Hepatocyte (in vitro differentiated cells): Measurements from ENCODE around the gene CYP11A1. TPM values are rescaled to one million over a fixed set of nuclear protein-coding genes. Genes with fewer than 3 reads are reported as not detected.

Source experiments
- DNase-seq: peaks from one replicate; pipeline ENCODE4 v3.0.0-alpha.2; 2016; ENCODE audit warnings: low spot score
- H2AFZ ChIP-seq: fragments of 200-600 bp; sonication (generic); 2 replicates; pipeline ENCODE4 v1.6.0; 2016; ENCODE audit warnings: antibody characterized with exemption, mild to moderate bottlenecking
- H3K27ac ChIP-seq: fragments of 200-600 bp; sonication (generic); 2 replicates; pipeline ENCODE4 v1.5.1; 2016; ENCODE audit warnings: mild to moderate bottlenecking
- H3K27me3 ChIP-seq: fragments of 200-600 bp; sonication (generic); 2 replicates; pipeline ENCODE4 v1.6.1; 2016
- H3K36me3 ChIP-seq: fragments of 200-600 bp; sonication (generic); replicated peaks from 2 replicates; pipeline ENCODE4 v1.5.1; 2016; ENCODE audit warnings: low read depth; ENCODE audit not compliant: insufficient read depth
- H3K4me1 ChIP-seq: fragments of 200-600 bp; sonication (generic); 2 replicates; pipeline ENCODE4 v1.5.1; 2016; ENCODE audit warnings: mild to moderate bottlenecking, moderate library complexity; ENCODE audit not compliant: insufficient read depth
- H3K4me2 ChIP-seq: fragments of 200-600 bp; sonication (generic); 2 replicates; pipeline ENCODE4 v1.6.0; 2016
- H3K4me3 ChIP-seq: fragments of 200-600 bp; sonication (generic); 2 replicates; pipeline ENCODE4 v1.5.1; 2016; ENCODE audit warnings: mild to moderate bottlenecking
- H3K79me2 ChIP-seq: fragments of 200-600 bp; sonication (generic); 2 replicates; pipeline ENCODE4 v1.6.0; 2017; ENCODE audit warnings: mild to moderate bottlenecking
- H3K9me2 ChIP-seq: fragments of 200-600 bp; sonication (generic); replicated peaks from 2 replicates; pipeline ENCODE4 v1.6.0; 2017; ENCODE audit warnings: mild to moderate bottlenecking; ENCODE audit not compliant: insufficient read depth
- H3K9me3 ChIP-seq: fragments of 200-600 bp; sonication (generic); 2 replicates; pipeline ENCODE4 v1.5.1; 2016; ENCODE audit warnings: low read depth, mild to moderate bottlenecking
- H4K20me1 ChIP-seq: fragments of 200-600 bp; sonication (generic); 2 replicates; pipeline ENCODE4 v1.6.0; 2016; ENCODE audit warnings: mild to moderate bottlenecking; ENCODE audit not compliant: insufficient read depth, poor library complexity, severe bottlenecking
- CTCF ChIP-seq: fragments of 200-600 bp; sonication (generic); IDR thresholded peaks from 2 replicates; pipeline ENCODE4 v1.5.1; 2016; ENCODE audit warnings: antibody characterized with exemption, mild to moderate bottlenecking; ENCODE audit not compliant: poor library complexity
- EZH2 ChIP-seq: fragments of 200-600 bp; sonication (generic); IDR thresholded peaks from 2 replicates; pipeline ENCODE4 v1.6.1; 2016; ENCODE audit warnings: antibody characterized with exemption, mild to moderate bottlenecking, borderline replicate concordance
- EZH2phosphoT487 ChIP-seq: fragments of 200-600 bp; sonication (generic); IDR thresholded peaks from one replicate; pipeline ENCODE4 v1.6.1; 2018; ENCODE audit warnings: antibody characterized with exemption, mild to moderate bottlenecking, low read depth, moderate library complexity; ENCODE audit not compliant: unreplicated experiment, severe bottlenecking
- WGBS: methylation state at CpG from one replicate; pipeline ENCODE4 v1.1.6; 2016; ENCODE audit warnings: low lambda C conversion rate; ENCODE audit errors: missing lambda C conversion rate; 5-methylcytosine and 5-hydroxymethylcytosine counted together
- polyA plus RNA-seq: library from polyadenylated mRNA; unstranded; fragments of >200 nt; fragmentation: Nextera tagmentation; extraction: Ambion mirVana; gene quantifications from 2 replicates; pipeline ENCODE4 v1.2.1, GENCODE V29; 2016
- total RNA-seq: library from RNA; depleted of rRNA; stranded (reverse); fragments of >200 nt; gene quantifications from 2 replicates; pipeline ENCODE4 v1.2.3, GENCODE V29; 2014

CYP11A1 gene
- total and polyA plus RNA-seq, 2 experiments from 2014 or later, result 0.80 to 2.6 TPM

- Histone ChIP-seq H3K9me2 (no peaks in the 10 kb centered on the region), H3K4me2 (peak overlapping the region; percentile 59), H3K9me3 (no peaks in the 10 kb centered on the region), H3K27me3 (no peaks in the 10 kb centered on the region), H3K4me1 (peaks cover 37% of the 10 kb centered on the region), H3K27ac (peak overlapping the region; percentile 93), H2AFZ (no peak overlapping the region), H4K20me1 (no peaks in the 10 kb centered on the region), H3K4me3 (no peak overlapping the region), H3K36me3 (no peaks in the 10 kb centered on the region), H3K79me2 (no peaks in the 10 kb centered on the region)
- 46% methylated on average over 6 of the region's 8 CpGs for WGBS
- DNase-seq, result peak; percentile 70
- TF ChIP-seq EZH2phosphoT487, result no peak
- TF ChIP-seq EZH2, result no peak
- TF ChIP-seq CTCF, result no peak
Measured at GRCh38 chr15:74317820-74318375, 49.5 kb downstream of the CYP11A1 start.

- Histone ChIP-seq H3K9me2 (no peaks in the 10 kb centered on the region), H3K79me2 (no peaks in the 10 kb centered on the region), H4K20me1 (no peaks in the 10 kb centered on the region), H3K27ac (no peak overlapping the region), H3K4me3 (no peak overlapping the region), H3K4me2 (no peak overlapping the region), H3K4me1 (peaks cover 39% of the 10 kb centered on the region), H3K27me3 (no peaks in the 10 kb centered on the region), H3K9me3 (no peaks in the 10 kb centered on the region), H3K36me3 (no peaks in the 10 kb centered on the region), H2AFZ (no peak overlapping the region)
- 72% methylated on average over 13 of the region's 13 CpGs for WGBS
- no peak for DNase-seq
- TF ChIP-seq EZH2 (no peak), EZH2phosphoT487 (no peak), CTCF (no peak)
Measured at GRCh38 chr15:74316141-74316540, 51.3 kb downstream of the CYP11A1 start.

- WGBS, result 78% methylated on average over 5 of the region's 5 CpGs
- no peak for TF ChIP-seq CTCF
- no peak for DNase-seq
- Histone ChIP-seq H3K27ac (no peak overlapping the region), H3K9me2 (no peaks in the 10 kb centered on the region), H3K27me3 (no peaks in the 10 kb centered on the region), H3K4me2 (no peak overlapping the region), H2AFZ (no peak overlapping the region), H3K9me3 (no peaks in the 10 kb centered on the region), H3K4me1 (peaks cover 39% of the 10 kb centered on the region), H3K79me2 (no peaks in the 10 kb centered on the region), H4K20me1 (no peaks in the 10 kb centered on the region), H3K36me3 (no peaks in the 10 kb centered on the region), H3K4me3 (no peak overlapping the region)
Measured at GRCh38 chr15:74315626-74316025, 51.8 kb downstream of the CYP11A1 start.
